Thyroid gland (tissue), 4 donors: ENCODE measurements around the gene GP5. TPM values are rescaled to one million over a fixed set of nuclear protein-coding genes. Genes with fewer than 3 reads are reported as not detected.

Experiments
- DNase-seq, 2 donors: peaks; one replicate each; pipeline ENCODE4 v3.0.0-alpha.2; 2019
- H3K27ac ChIP-seq, 3 donors: fragments of 200-600 bp; sonication (generic); 1 replicate in 2 of 3; 2 replicates in 1 of 3; pipeline ENCODE4 v1.5.1; 2016 to 2019; ENCODE audit warnings: mild to moderate bottlenecking in 1 of 3, moderate library complexity in 1 of 3
- H3K27me3 ChIP-seq: fragments of 200-600 bp; sonication (generic); one replicate; pipeline ENCODE4 v1.5.1; 2019
- H3K36me3 ChIP-seq, 2 donors: fragments of 200-600 bp; sonication (generic); one replicate each; pipeline ENCODE4 v1.5.1; 2016 to 2019
- H3K4me1 ChIP-seq, 2 donors: fragments of 200-600 bp; sonication (generic); one replicate each; pipeline ENCODE4 v1.5.1; 2017 to 2019
- H3K4me3 ChIP-seq, 3 donors: fragments of 200-600 bp; sonication (generic); replicated peaks in 1 of 3; 1 replicate in 2 of 3; 2 replicates in 1 of 3; pipeline ENCODE4 v1.5.1; 2016; ENCODE audit warnings: mild to moderate bottlenecking in 1 of 3
- H3K9me3 ChIP-seq: fragments of 200-600 bp; sonication (generic); one replicate; pipeline ENCODE4 v1.5.1; 2017
- CTCF ChIP-seq, 6 experiments: fragments of 200-600 bp in 3 of 6; fragments of 450-650 bp in 3 of 6; sonication (generic) in 3 of 6; IDR thresholded peaks; one replicate each; pipeline ENCODE4 v1.5.1; 2016 to 2019; ENCODE audit warnings: antibody characterized with exemption in 6 of 6, mild to moderate bottlenecking in 2 of 6, inconsistent platforms in 1 of 6, moderate library complexity in 1 of 6
- POLR2A ChIP-seq, 2 donors: fragments of 450-650 bp; IDR thresholded peaks; one replicate each; pipeline ENCODE4 v1.6.1; 2017; ENCODE audit warnings: antibody characterized with exemption in 2 of 2, mild to moderate bottlenecking in 2 of 2, moderate library complexity in 1 of 2
- WGBS, 2 donors: methylation state at CpG; one replicate each; pipeline ENCODE4 v1.1.5; 2017; 5-methylcytosine and 5-hydroxymethylcytosine counted together
- intact Hi-C: fragments of 100-400 bp; cut with DNase I; formaldehyde crosslinking; loops from one replicate; pipeline ENCODE4 v1.15.1; 2023
- total RNA-seq, 4 donors: library from RNA; depleted of rRNA; stranded (reverse); fragments of >200 nt; gene quantifications; one replicate each; pipeline ENCODE4 v1.2.3, GENCODE V29; 2016

Gene GP5
- total RNA-seq, 4 donors from 2014 or later: 0.39 to 1.2 (median 0.74) TPM

- H3K27ac ChIP-seq: no peak overlapping the region
- TF ChIP-seq CTCF (IDR thresholded peaks at IDR 0.05): no peak
- DNase-seq: no peak
- no peaks in the 10 kb centered on the region for H3K27me3 ChIP-seq
- no peaks in the 10 kb centered on the region for H3K9me3 ChIP-seq
- 92 to 93% methylated on average over 11 of the region's 11 CpGs for WGBS, 2 donors
- H3K4me1 ChIP-seq: no peaks in the 10 kb centered on the region
- H3K4me3 ChIP-seq: no peak overlapping the region
- no peaks in the 10 kb centered on the region for H3K36me3 ChIP-seq
- intact Hi-C loops: no loop called here
Measured at GRCh38 chr3:194357681-194358080, 41.4 kb downstream of the GP5 start.

GRCh38 chr3:194355379-194355778 lies 43.7 kb downstream of the GP5 start:
- 86 to 90% methylated on average over 7 of the region's 7 CpGs for WGBS, 2 donors
- H3K4me1 ChIP-seq: no peaks in the 10 kb centered on the region
- no peaks in the 10 kb centered on the region for H3K36me3 ChIP-seq
- H3K27ac ChIP-seq: no peak overlapping the region
- no peaks in the 10 kb centered on the region for H3K9me3 ChIP-seq
- TF ChIP-seq CTCF (IDR thresholded peaks at IDR 0.05) (no peak), POLR2A (IDR thresholded peaks at IDR 0.05) (no peak)
- intact Hi-C loops: no loop called here
- H3K27me3 ChIP-seq: no peaks in the 10 kb centered on the region
- H3K4me3 ChIP-seq: no peak overlapping the region
- DNase-seq: no peak

- no peak overlapping the region for H3K27ac ChIP-seq
- DNase-seq: no peak
- 90 to 100% methylated on average over 2 of the region's 2 CpGs for WGBS, 2 donors
- H3K4me3 ChIP-seq: no peak overlapping the region
- intact Hi-C loops: no loop called here
- no peaks in the 10 kb centered on the region for H3K27me3 ChIP-seq
- no peaks in the 10 kb centered on the region for H3K4me1 ChIP-seq
- H3K36me3 ChIP-seq: no peaks in the 10 kb centered on the region
- no peak for TF ChIP-seq POLR2A (IDR thresholded peaks at IDR 0.05)
- no peak for TF ChIP-seq CTCF (IDR thresholded peaks at IDR 0.05)
- H3K9me3 ChIP-seq: no peaks in the 10 kb centered on the region
Measured at GRCh38 chr3:194354315-194354714, 44.8 kb downstream of the GP5 start.

GRCh38 chr3:194352667-194353246 lies 46.3 kb downstream of the GP5 start:
- DNase-seq: no peak
- Histone ChIP-seq H3K36me3 (no peaks in the 10 kb centered on the region), H3K9me3 (no peaks in the 10 kb centered on the region), H3K4me3 (no peak overlapping the region), H3K4me1 (no peaks in the 10 kb centered on the region), H3K27me3 (no peaks in the 10 kb centered on the region), H3K27ac (no peak overlapping the region)
- WGBS, 2 donors: 88 to 92% methylated on average over 10 of the region's 10 CpGs
- TF ChIP-seq POLR2A (IDR thresholded peaks at IDR 0.05) (no peak), CTCF (IDR thresholded peaks at IDR 0.05) (no peak)
- intact Hi-C loops: no loop called here

GRCh38 chr3:194351952-194352536 lies 47.0 kb downstream of the GP5 start:
- H3K9me3 ChIP-seq: no peaks in the 10 kb centered on the region
- no peak for TF ChIP-seq CTCF (IDR thresholded peaks at IDR 0.05)
- no peak for TF ChIP-seq POLR2A (IDR thresholded peaks at IDR 0.05)
- no peaks in the 10 kb centered on the region for H3K27me3 ChIP-seq
- no peaks in the 10 kb centered on the region for H3K4me1 ChIP-seq
- WGBS, 2 donors: 89 to 90% methylated on average over 14 of the region's 14 CpGs
- no peak overlapping the region for H3K4me3 ChIP-seq
- DNase-seq: no peak
- no peak overlapping the region for H3K27ac ChIP-seq
- H3K36me3 ChIP-seq: no peaks in the 10 kb centered on the region
- intact Hi-C loops: no loop called here
